HG03439 (cell line): Measurements from ENCODE around the gene PBX1.

Experiments
- ATAC-seq: cut with Tn5 transposase; IDR thresholded peaks from one replicate; pipeline ENCODE4 v1.9.1; 2021; ENCODE audit warnings: mild to moderate bottlenecking, moderate library complexity; ENCODE audit not compliant: unreplicated experiment

Gene PBX1

DNA sequence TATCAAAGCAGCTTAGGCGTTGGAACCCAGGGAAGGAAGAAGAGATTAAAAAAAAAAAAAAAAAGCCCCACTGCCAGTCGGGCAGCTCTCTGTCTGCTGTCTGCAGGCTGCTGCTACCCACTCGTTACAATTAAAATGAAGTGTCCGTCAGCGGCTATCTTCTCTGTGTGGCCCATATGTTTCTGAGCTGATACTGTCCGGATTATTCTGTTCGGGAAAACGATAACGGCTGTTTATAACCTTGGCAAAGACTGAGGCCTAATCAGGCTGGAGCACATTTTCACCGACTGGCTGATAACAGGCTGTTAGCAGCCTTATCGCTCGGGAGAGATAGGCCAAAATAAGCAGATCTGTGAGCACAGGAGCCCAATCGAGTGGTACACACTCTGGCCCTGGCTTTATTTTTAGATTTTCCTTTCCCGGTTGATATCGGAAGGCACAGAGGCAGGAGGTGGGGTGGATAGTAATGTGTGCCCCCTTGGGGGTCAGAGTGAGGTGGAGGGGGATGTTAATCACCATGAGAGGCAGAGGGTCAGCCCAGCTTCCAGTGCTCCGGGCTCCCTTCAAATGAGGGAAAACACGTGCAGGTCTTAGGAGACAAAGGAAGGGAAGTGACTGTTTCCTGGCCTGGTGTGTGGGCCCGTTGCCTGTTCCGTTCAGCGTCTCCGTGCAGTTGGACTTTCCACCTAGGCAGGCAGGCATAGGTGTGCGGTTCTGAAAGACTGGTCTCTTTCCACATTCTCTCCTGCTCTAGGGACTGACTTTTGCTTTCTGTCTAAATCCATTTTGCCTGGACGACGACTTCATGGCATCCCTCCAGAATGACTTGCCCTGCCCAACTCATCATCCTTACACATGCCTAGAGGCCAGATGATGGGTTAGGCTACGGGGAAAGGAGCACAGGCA, 153.4 kb downstream of the PBX1 start:
- no peak for ATAC-seq

DNA sequence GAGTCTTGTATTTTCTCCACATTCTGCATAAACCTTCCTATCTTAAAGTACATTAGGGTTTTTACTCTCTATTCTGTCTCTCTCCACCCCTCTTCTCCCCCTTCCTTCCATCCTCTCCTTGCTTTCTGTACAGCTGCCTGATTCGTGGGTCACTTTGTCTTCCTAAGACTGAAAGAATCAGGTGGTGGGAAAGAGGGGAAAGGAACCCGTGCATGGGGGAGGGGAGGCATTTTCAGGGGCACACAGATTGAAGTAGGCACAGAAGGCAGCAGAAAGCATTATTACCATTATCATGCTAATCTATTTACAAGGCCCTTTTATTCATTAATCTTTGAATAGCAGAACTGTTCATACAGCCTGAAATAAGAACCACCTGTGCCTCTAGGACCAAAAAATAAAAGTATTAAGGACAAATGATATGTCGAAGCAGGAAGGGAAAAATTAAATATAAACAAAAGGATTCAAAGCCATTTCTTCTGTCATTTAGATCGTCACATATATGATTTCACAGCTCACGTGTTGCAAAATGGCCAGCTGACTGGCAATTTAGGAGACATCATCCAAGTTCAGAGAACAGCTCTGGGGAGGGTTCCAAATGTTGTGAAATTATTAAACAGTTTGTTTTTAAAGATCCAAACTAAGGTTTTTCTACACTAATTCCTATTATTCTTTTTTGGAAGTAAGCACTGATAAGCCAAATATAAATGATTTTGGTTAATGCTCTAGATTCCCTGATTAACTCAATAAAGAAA, 154.6 kb downstream of the PBX1 start:
- no peak for ATAC-seq

DNA sequence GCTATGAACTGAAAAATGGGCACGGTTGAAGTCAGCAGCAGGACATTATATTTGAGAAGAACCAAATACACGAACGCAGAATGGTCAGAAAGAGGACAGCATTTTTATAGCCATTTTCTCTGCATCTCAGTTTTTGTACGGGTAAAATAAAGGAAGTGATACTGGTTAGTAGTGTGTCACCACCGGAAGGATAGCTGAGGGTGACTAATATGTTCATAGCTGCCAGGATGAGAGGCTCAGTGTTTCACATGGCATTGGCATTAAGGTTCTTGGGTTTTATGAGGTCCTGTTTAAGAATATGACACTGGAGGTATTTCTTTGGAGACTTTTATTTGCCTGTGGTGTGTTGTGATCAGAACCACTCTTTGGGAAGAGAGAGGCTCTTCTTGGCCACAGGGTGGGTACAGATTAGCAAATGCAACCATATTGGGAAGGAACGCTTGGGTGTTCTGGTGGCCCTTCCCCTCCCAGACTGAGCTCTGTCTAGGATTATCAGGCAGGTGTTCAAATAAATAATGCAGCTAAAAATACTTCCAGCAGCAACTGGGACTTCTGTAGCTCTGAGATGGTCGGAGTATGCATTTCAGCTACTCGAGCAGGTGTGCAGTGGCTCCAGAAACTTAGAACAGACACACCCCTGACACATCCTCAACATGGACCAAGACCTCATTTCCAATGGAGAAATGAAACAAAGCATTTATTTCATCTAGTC, 158.2 kb downstream of the PBX1 start:
- ATAC-seq: peak; percentile 64

DNA sequence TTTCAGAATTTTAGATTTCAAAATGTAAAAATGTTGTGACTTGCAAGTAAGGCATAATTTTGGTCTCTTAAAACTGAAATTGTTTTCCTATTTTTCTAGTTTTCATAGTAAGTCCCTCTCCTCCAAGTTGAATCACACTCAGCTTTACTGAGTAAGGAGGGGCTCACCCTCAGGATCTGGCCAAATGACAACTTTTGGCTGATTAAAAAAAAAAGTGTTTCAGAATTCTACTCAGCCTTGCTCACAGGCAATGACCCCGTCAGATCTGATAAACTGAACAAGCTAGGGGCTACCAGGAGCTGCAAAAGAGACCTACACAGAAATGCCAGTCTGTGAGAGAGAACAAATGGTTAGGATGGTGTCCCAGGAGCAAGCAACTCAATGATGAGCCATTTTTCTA, 159.8 kb downstream of the PBX1 start:
- ATAC-seq: no peak

DNA sequence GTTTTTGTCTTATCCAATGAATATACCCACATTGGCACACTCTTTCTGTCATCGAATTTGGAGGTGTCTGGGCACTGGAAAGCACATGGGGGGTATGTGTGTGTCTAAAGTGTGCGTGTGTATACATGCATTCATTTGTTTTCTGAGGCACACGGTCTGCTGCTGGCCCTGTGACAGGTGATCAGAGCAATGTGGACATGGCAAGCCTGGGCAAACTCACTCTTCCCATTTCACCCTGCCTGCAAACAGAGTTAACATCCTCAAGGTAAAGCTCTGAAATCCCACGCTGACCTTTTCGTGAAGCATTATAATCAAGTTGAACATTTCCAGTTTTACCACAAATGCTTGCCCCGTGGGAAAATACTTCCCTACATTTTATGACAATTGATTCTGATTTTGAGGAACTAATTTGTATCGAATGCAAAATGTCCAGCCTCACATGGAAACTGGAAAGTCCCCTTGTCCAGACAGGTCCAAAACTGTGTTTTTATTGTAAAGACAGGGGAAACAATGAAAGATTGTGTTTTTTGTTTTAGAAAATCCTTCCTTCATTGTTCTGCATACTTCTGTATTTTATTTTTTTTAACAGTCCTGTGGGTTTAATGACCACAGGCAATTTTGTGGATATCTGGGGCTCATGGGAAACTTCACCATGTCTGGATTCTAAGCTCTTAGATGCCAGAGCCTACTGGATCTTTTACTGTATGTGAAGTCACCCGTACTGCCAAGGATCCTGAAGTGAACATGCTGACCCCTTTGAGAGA, 160.9 kb downstream of the PBX1 start:
- ATAC-seq: no peak

DNA sequence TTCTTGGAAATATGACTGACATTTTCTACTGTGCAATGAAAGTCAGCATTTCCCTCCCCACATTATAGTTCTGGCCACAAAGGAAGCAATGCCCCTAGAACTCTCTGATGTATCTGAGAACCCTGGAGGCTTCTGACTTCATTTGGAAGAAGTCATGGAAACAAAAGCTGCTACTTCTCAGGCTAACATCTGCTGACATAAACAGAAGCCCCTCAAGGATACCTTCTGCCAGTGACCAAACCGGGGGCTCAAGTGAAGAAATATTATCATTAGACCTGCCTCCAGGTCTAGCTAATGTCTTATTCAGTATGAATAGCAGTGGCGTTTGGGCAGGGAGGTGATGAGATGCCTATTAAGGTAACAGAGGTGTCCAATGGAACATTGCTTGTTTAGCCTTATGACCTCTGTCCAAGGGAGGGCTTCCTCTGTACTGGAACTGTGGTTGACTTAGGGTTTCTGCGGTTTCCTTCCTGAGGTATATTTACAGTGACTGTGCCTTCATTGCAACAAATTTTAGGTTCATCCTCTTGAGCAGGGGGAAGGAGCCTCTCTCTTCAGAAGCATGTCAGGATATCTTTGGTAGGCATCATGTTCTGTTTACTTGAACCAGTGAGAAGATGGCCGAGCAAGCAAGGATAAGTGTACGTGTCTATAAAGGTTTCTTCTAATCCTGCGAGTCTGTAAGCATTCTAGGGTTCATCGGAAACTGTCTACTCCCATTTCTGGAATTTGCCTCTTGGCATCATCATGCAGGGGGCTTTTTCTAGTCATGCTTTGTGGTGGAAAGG, 161.7 kb downstream of the PBX1 start:
- no peak for ATAC-seq

DNA sequence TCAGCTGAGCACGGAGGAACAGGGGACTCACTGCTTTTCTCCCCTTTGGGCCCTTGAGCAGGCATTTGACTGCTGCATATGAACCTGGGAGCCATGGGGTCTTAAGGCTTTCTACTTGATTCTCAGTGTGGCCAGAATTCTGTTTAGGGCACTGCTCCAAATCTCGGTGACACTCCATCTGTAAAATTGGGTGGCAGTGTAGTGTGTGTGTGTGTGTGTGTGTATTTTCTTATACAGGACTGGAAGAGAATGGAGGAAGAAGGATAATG, 162.2 kb downstream of the PBX1 start:
- no peak for ATAC-seq

DNA sequence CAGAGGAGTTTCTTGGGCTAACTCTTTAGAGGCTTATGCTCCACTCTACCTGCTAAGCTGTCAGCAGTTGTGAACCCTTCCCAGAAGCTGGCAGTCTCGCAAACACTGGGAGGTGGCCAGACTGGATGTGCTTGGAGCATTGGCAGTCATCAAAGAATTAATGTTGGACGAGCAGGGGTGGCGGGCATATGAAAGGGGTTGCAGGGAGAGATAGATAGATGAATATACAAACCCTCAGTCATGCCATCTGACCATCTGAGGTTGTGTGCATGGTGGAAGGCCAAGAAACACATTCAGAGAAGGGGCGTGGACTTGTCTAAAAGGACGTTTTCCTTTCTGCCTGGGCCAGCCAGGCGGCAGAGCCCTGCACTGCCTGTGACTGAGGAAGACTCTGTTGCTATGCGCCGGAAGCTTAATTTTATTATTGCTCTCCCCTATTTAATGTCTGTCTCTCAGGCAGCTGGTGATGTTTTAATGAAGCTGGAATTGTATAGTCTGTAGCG, 164.4 kb downstream of the PBX1 start:
- ATAC-seq: no peak

DNA sequence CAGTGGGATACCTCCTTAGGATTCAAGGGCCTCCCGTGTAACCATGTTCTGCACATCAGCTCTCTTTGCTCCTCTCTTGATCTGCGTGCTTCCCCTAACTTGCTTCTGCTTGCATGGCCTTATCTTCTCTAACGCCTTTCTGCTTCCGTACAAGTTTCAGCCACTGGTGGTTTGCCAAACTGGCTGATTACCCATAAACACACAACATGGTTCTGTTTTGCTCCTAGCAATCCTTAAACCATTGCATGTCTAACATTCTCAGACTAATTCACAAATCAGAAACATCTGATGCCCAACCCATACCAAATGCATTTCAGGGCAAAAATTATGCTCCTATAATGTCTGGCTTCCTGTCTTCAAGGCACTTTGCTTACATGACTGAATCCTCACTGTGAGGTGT, 166.4 kb downstream of the PBX1 start:
- no peak for ATAC-seq

DNA sequence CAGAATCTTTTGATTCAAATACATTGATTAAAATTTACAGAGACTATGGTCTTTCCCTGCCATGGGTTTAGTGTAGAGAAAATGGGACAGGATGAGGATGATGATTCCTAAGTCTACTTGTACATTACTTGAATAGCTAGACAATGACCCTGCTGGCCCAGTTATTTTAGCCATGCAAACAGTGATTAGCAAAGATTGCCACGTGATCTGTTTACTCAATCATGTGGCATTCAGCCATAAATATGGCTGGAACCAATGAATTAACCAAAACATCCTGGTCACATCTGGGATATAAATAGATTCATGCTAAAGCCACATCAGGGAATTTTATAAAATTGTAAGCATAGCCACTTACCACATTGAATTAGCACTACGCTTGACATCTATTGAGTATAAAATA, 167.3 kb downstream of the PBX1 start:
- ATAC-seq: no peak

DNA sequence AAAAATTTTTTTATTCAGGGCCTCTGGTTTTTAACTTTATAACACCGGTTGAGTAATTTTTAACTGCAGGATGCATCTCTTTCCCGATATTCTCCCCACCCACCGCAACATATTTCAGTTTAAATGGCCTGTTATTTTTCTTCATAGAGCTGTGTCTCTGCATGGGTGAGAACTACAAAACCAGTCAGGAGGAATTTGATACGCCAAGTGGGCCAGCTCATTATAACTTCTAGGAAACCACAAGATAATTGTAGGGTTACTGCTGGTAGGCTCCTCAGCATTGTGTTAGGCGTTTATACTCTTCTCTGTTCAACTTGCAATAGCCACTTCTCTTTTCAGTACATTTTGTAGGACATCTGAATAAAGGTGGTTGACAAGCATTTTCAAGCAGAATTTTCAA, 169.7 kb downstream of the PBX1 start:
- no peak for ATAC-seq

DNA sequence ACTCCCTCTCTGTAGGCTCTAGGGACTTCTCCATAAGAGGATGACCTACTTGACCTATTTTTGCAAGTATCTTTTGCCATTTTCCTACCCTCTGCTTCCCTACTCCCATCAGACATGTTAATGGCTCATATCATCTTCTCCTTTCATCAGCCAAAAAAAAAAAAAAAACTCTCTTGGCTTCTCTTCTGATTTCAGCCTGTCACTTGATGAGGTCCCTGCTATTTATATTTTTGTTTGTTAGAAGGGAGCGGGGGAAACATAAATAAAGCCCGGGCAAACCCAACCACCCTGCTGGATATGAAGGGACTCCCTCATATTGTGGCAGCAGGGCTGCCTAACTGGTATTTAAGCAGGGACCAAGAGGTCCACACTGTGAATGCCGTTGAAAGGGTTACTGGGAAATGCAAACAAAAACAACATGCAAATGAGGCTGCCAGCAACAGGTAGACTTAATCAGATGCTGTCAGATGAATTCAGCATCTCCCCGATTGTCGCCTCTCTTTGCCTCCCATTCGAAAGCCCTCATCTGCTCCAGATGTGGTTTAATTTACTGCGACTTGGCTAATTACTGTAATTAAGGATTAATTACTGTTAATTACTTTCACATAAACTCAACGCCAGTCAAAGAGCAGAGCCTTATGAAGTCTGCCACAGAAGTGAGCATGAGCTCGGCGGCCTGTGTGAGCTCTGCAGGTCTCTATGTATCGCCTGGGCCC, 172.3 kb downstream of the PBX1 start:
- no peak for ATAC-seq

DNA sequence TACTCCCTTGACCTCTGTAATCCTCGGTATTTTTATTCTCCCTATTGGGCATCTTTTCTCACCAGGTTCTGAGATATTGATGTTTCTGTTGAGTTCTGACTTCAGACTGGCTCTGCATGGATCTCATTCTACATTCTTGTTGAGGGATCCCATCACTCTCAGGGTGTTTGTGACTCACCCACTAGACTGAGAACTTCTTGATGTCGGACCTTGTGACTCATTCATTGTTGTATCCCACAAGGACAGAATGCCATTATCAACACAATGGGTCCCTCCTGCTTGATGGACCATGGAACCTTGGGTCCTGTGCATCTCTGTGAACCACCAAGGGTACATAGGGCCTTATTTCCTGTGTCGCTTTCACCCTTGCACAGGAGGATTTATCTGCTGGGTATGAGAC, 174.1 kb downstream of the PBX1 start:
- no peak for ATAC-seq

DNA sequence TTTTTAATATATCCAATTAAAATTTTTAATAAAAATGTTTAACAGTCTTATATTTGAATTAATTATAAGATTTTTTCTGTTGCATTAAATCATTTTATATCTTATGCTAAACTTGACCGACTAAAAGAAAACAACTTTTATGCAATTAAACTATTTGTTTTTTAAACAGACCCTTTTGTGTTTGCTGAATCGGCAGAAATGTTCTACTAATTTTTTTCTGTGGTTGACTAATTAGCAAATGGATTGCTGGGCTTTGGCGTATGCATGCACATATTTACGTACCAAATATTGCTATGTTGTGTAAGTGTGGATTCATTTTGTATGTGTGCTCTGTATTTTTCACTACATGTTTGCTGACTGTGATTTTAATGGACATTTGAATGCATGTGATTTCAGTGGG, 174.8 kb downstream of the PBX1 start:
- no peak for ATAC-seq

DNA sequence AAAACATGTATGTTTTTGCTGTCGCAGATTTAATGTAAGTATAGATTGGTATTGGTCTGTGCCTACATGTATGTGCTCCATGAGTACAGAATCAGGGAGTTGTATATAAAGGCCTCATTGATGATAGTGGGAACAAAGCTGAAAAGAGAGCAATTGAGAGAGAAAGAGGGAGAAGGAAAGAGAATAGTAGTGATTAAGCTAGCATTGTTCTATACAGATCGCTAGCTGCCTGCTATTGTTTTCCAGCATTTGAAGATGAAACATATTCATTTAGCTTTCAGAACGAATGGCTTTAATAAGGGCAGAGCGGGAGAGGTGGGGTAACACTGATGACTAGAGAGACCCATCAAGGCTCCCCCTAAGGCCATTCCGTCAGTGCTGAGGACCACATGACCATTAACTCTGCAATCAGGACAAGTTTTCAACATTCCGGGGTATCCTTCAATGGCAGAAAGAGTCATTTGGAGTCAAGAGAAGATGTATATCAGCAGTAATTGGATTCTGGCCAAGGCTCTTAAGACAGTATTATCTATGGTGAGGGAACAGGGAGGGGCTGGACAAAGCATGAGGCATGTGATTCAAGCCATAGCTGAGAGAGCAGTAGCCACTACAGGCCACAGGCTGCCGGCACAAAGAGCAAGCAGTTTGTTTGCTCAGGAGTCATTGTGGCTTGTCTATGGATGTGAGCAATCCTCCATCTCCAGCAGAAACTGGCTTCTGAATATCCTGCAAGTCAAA, 176.5 kb downstream of the PBX1 start:
- ATAC-seq: no peak

DNA sequence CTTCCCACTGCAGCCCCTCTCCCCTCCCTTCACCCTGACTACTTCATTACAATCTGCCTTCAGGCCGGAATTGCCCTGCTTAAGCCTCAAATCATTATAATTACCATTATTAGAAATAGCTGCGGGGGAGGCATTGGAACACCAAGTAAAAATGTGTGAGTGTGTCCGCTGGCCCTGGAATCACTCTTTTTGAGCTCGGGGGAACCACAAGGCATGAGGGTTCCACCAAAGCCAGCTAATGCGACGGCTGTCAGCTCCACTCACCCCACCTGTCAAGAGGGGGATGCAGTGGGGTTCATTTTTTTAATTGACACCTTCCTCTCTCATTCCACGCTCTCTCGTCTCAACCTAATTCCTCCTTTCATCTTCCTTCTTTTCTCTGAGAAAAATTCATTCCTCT, 177.2 kb downstream of the PBX1 start:
- ATAC-seq: no peak

DNA sequence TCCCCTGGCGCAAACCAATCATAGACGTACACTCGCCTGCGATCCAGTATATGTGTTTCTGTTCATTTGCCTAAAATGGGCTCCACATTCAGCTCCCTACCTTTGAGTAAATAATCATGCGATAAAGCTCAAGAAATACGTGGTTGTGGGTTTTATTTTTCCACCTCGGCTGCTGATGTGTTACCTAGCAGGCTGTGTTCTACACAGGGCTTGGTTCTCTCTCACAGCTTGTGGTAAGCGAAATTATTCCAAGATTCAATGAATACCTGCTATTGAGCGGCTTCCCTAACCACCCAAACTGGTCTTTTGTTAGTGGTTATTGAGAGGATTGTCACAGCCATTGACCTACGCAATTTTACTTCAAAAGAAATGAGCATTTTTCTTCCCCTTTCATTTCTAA, 180.2 kb downstream of the PBX1 start:
- no peak for ATAC-seq

DNA sequence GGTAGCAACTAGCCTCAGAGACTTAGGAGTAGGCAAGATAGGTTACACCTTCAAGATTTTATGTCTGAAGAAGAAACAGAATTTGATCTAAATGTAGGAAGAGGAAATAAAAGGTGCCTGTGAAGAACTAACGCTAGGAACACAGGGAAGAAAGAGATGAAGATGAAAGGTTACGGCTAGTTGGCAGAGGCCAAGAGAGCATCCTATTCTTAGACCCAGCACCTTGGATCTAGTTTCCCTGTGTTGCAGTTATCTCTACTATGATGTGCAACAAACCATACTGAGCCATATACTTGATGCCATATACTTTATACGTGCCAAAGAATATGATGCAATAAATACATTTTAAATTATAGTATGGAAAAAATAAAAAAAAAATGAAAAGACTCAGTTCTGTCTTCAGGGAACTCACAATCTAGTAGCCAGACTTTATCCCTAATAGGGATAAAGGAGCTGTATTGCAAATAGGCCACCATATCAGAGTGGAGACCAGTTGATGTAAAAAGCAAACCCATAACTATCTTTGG, 181.1 kb downstream of the PBX1 start:
- ATAC-seq: no peak

DNA sequence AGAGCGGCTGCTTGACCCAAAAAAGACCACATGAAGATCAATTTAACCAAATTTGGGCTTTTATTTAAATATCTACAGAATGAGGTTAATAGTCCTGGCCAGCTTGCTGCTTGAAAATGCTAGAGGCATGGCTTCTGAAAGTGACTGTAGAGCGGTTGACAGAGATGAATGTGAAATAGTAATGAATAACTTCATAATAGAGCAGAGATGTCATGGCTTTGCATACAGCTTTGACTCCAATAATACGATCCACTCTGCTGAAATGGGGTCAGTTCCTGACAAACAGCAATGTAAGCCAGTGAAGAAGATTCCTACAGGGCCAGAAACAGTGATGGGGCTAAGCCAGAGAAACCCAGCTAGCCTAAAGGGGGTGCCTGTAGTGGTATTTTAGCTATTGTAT, 183.8 kb downstream of the PBX1 start:
- ATAC-seq: no peak
